ENCODE results near the gene NR4A1. TPM values are rescaled to one million over a fixed set of nuclear protein-coding genes. Genes with fewer than 3 reads are reported as not detected.

NR4A1 gene
- total RNA-seq, 1 donor from 2014 or later = 1.0 TPM

GRCh38 chr12:52054833-52055730 lies 3.8 kb downstream of the NR4A1 start:
- Mint-ChIP-seq H3K9me3 (ENCODE audit: unreplicated experiment) (no peaks in the 10 kb centered on the region), H3K4me3 (ENCODE audit: unreplicated experiment) (no peak overlapping the region), H3K36me3 (ENCODE audit: low read depth, unreplicated experiment) (no peaks in the 10 kb centered on the region), H3K4me1 (ENCODE audit: unreplicated experiment) (peaks cover 10% of the 10 kb centered on the region), H3K27me3 (ENCODE audit: unreplicated experiment) (peaks cover 6% of the 10 kb centered on the region), H3K27ac (ENCODE audit: unreplicated experiment) (no peak overlapping the region)
- DNase-seq (ENCODE audit: low spot score) = no peak
- no peak for TF ChIP-seq CTCF (IDR thresholded peaks at IDR 0.05; ENCODE audit: unreplicated experiment)

GRCh38 chr12:52055731-52056711 lies 4.8 kb downstream of the NR4A1 start:
- peaks cover 3% of the 10 kb centered on the region for H3K27me3 Mint-ChIP-seq (ENCODE audit: unreplicated experiment)
- no peaks in the 10 kb centered on the region for H3K9me3 Mint-ChIP-seq (ENCODE audit: unreplicated experiment)
- no peak overlapping the region for H3K4me3 Mint-ChIP-seq (ENCODE audit: unreplicated experiment)
- no peaks in the 10 kb centered on the region for H3K36me3 Mint-ChIP-seq (ENCODE audit: low read depth, unreplicated experiment)
- no peak for DNase-seq (ENCODE audit: low spot score)
- H3K4me1 Mint-ChIP-seq (ENCODE audit: unreplicated experiment) = peaks cover 7% of the 10 kb centered on the region
- H3K27ac Mint-ChIP-seq (ENCODE audit: unreplicated experiment) = no peak overlapping the region
- no peak for TF ChIP-seq CTCF (IDR thresholded peaks at IDR 0.05; ENCODE audit: unreplicated experiment)

GRCh38 chr12:52056801-52057637 lies 5.8 kb downstream of the NR4A1 start:
- peaks cover 1% of the 10 kb centered on the region for H3K27me3 Mint-ChIP-seq (ENCODE audit: unreplicated experiment)
- peaks cover 5% of the 10 kb centered on the region for H3K4me1 Mint-ChIP-seq (ENCODE audit: unreplicated experiment)
- no peaks in the 10 kb centered on the region for H3K36me3 Mint-ChIP-seq (ENCODE audit: low read depth, unreplicated experiment)
- DNase-seq (ENCODE audit: low spot score) = no peak
- TF ChIP-seq CTCF (IDR thresholded peaks at IDR 0.05; ENCODE audit: unreplicated experiment) = no peak
- H3K27ac Mint-ChIP-seq (ENCODE audit: unreplicated experiment) = peak overlapping the region; percentile 9
- no peaks in the 10 kb centered on the region for H3K9me3 Mint-ChIP-seq (ENCODE audit: unreplicated experiment)
- no peak overlapping the region for H3K4me3 Mint-ChIP-seq (ENCODE audit: unreplicated experiment)

- DNase-seq (ENCODE audit: low spot score) = no peak
- no peak overlapping the region for H3K27ac Mint-ChIP-seq (ENCODE audit: unreplicated experiment)
- no peaks in the 10 kb centered on the region for H3K36me3 Mint-ChIP-seq (ENCODE audit: low read depth, unreplicated experiment)
- no peak for TF ChIP-seq CTCF (IDR thresholded peaks at IDR 0.05; ENCODE audit: unreplicated experiment)
- no peak overlapping the region for H3K4me3 Mint-ChIP-seq (ENCODE audit: unreplicated experiment)
- H3K4me1 Mint-ChIP-seq (ENCODE audit: unreplicated experiment) = peaks cover 3% of the 10 kb centered on the region
- no peaks in the 10 kb centered on the region for H3K9me3 Mint-ChIP-seq (ENCODE audit: unreplicated experiment)
- no peaks in the 10 kb centered on the region for H3K27me3 Mint-ChIP-seq (ENCODE audit: unreplicated experiment)
Observed at GRCh38 chr12:52057638-52058576, 6.7 kb downstream of the NR4A1 start.
